ENCODE data around the gene FAM217A. TPM values are rescaled to one million over a fixed set of nuclear protein-coding genes. Genes with fewer than 3 reads are reported as not detected.
"Not testable (repeated sequence)": the region's sequence is repeated elsewhere in the genome, so short reads cannot be mapped to it uniquely, and the experiment has no call there.

The FAM217A gene
- total RNA-seq, 1 experiment from 2014 or later: not detected

DNA sequence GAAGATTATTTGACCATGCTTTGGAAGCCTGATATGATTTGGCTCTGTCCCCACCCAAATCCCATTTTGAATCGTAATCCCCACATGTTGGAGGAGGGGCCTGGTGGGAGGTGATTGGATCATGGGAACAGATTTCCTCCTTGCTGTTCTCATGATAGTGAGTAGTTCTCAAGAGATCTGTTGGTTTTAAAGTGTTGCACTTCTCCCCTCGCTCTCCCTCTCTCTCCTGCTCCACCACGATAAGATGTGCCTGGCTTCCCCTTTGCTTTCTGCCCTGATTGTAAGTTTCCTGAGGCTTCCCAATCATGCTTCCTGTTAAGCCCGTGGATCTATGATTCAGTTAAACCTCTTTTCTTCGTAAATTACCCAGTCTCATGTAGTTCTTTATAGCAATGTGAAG is 21.7 kb upstream of the FAM217A start:
- H3K36me3 ChIP-seq (ENCODE audit: control insufficient read depth, insufficient read depth, low read length): no peaks in the 10 kb centered on the region
- DNase-seq: no peak
- TF ChIP-seq, protein P1, sequence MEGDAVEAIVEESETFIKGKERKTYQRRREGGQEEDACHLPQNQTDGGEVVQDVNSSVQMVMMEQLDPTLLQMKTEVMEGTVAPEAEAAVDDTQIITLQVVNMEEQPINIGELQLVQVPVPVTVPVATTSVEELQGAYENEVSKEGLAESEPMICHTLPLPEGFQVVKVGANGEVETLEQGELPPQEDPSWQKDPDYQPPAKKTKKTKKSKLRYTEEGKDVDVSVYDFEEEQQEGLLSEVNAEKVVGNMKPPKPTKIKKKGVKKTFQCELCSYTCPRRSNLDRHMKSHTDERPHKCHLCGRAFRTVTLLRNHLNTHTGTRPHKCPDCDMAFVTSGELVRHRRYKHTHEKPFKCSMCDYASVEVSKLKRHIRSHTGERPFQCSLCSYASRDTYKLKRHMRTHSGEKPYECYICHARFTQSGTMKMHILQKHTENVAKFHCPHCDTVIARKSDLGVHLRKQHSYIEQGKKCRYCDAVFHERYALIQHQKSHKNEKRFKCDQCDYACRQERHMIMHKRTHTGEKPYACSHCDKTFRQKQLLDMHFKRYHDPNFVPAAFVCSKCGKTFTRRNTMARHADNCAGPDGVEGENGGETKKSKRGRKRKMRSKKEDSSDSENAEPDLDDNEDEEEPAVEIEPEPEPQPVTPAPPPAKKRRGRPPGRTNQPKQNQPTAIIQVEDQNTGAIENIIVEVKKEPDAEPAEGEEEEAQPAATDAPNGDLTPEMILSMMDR (IDR thresholded peaks at IDR 0.05; ENCODE audit: insufficient read depth in 1 of 2, low read depth in 1 of 2, low read length in 1 of 2, severe bottlenecking in 1 of 2, unreplicated experiment in 1 of 2): no peak
- no peaks in the 10 kb centered on the region for H3K9me3 Mint-ChIP-seq (ENCODE audit: unreplicated experiment)
- intact Hi-C loops (cut with micrococcal nuclease; ENCODE audit: unreplicated experiment): no loop called here
- no peaks in the 10 kb centered on the region for H3K4me1 ChIP-seq
- H3K4me3 ChIP-seq (ENCODE audit: low read depth, low read length): no peak overlapping the region
- BruUV-seq (replicated peaks): no TSS peak
- no peak overlapping the region for H3K27ac Mint-ChIP-seq (ENCODE audit: unreplicated experiment)
- peaks cover 5% of the 10 kb centered on the region for H3K4me1 Mint-ChIP-seq (ENCODE audit: low read depth, unreplicated experiment)
- H3K27me3 ChIP-seq (replicated peaks; ENCODE audit: control insufficient read depth, insufficient read depth, low read length): no peaks in the 10 kb centered on the region
- CTCF ChIA-PET: no interaction called here
- POLR2A ChIA-PET: no interaction called here
- H3K27me3 Mint-ChIP-seq (ENCODE audit: insufficient read depth, unreplicated experiment): no peaks in the 10 kb centered on the region
- no peaks in the 10 kb centered on the region for H3K9me3 ChIP-seq
- no peak overlapping the region for H3K4me3 Mint-ChIP-seq (ENCODE audit: unreplicated experiment)
- H3K36me3 Mint-ChIP-seq (ENCODE audit: insufficient read depth, unreplicated experiment): no peaks in the 10 kb centered on the region

DNA sequence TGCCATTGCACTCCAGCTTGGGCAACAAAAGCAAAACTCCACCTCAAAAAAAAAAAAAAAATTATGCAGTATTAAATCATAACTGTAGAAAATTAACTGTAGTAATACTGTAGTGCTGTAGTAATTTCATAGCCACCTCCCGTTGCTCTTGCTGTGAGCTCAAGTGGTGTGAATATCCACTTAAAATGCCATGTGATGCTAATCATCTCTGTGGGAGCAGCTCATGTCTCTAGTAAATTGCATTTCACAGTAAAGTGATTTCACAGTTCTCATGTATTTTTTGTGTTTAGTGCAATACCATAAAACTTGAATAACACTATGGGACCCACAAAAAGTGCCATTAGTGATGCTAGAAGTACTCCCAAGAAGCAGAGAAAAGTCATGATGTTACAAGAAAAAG is 14.4 kb upstream of the FAM217A start:
- intact Hi-C loops (cut with micrococcal nuclease; ENCODE audit: unreplicated experiment): no loop called here
- Histone ChIP-seq H3K4me1 (no peaks in the 10 kb centered on the region), H3K27me3 (replicated peaks; ENCODE audit: control insufficient read depth, insufficient read depth, low read length) (no peaks in the 10 kb centered on the region), H3K9me3 (no peaks in the 10 kb centered on the region), H3K36me3 (ENCODE audit: control insufficient read depth, insufficient read depth, low read length) (no peaks in the 10 kb centered on the region), H3K4me3 (ENCODE audit: low read depth, low read length) (no peak overlapping the region)
- Mint-ChIP-seq H3K9me3 (ENCODE audit: unreplicated experiment) (no peaks in the 10 kb centered on the region), H3K27me3 (ENCODE audit: insufficient read depth, unreplicated experiment) (no peaks in the 10 kb centered on the region), H3K27ac (ENCODE audit: unreplicated experiment) (no peak overlapping the region), H3K4me3 (ENCODE audit: unreplicated experiment) (no peak overlapping the region), H3K4me1 (ENCODE audit: low read depth, unreplicated experiment) (no peaks in the 10 kb centered on the region), H3K36me3 (ENCODE audit: insufficient read depth, unreplicated experiment) (no peaks in the 10 kb centered on the region)
- TF ChIP-seq, protein P1 (IDR thresholded peaks at IDR 0.05; ENCODE audit: insufficient read depth in 1 of 2, low read depth in 1 of 2, low read length in 1 of 2, severe bottlenecking in 1 of 2, unreplicated experiment in 1 of 2): no peak
- POLR2A ChIA-PET: no interaction called here
- CTCF ChIA-PET: no interaction called here
- BruUV-seq (replicated peaks): no TSS peak
- DNase-seq: no peak

DNA sequence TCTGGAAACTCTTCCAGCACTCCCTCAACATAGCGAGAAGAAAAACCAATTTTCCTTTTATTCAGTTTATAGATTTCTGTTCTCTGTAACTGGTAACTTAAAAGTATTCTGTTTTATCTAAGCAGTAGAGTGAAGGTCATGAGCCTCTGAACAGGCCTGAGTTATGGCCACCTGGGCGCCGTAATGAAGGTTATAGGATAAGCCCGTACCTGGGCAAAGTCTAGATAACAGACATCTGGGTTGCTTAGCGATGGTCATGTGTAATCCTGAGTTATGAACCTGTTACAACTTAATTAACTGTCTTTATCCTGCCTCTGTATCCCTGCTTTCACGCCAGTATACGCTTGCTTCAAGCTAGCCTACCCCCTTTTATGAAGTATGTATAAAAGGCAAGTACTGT is 13.0 kb upstream of the FAM217A start:
- H3K9me3 Mint-ChIP-seq (ENCODE audit: unreplicated experiment): no peaks in the 10 kb centered on the region
- ChIA-PET CTCF (no interaction called here), POLR2A (no interaction called here)
- intact Hi-C loops (cut with micrococcal nuclease; ENCODE audit: unreplicated experiment): no loop called here
- H3K27me3 Mint-ChIP-seq (ENCODE audit: insufficient read depth, unreplicated experiment): no peaks in the 10 kb centered on the region
- no peaks in the 10 kb centered on the region for H3K36me3 Mint-ChIP-seq (ENCODE audit: insufficient read depth, unreplicated experiment)
- no peak overlapping the region for H3K4me3 ChIP-seq (ENCODE audit: low read depth, low read length)
- H3K36me3 ChIP-seq (ENCODE audit: control insufficient read depth, insufficient read depth, low read length): no peaks in the 10 kb centered on the region
- TF ChIP-seq, protein P1 (IDR thresholded peaks at IDR 0.05; ENCODE audit: insufficient read depth in 1 of 2, low read depth in 1 of 2, low read length in 1 of 2, severe bottlenecking in 1 of 2, unreplicated experiment in 1 of 2): no peak
- H3K27me3 ChIP-seq (replicated peaks; ENCODE audit: control insufficient read depth, insufficient read depth, low read length): no peaks in the 10 kb centered on the region
- H3K27ac Mint-ChIP-seq (ENCODE audit: unreplicated experiment): no peak overlapping the region
- H3K4me1 ChIP-seq: no peaks in the 10 kb centered on the region
- no peaks in the 10 kb centered on the region for H3K4me1 Mint-ChIP-seq (ENCODE audit: low read depth, unreplicated experiment)
- no TSS peak for BruUV-seq (replicated peaks)
- no peak for DNase-seq
- no peaks in the 10 kb centered on the region for H3K9me3 ChIP-seq
- H3K4me3 Mint-ChIP-seq (ENCODE audit: unreplicated experiment): no peak overlapping the region

DNA sequence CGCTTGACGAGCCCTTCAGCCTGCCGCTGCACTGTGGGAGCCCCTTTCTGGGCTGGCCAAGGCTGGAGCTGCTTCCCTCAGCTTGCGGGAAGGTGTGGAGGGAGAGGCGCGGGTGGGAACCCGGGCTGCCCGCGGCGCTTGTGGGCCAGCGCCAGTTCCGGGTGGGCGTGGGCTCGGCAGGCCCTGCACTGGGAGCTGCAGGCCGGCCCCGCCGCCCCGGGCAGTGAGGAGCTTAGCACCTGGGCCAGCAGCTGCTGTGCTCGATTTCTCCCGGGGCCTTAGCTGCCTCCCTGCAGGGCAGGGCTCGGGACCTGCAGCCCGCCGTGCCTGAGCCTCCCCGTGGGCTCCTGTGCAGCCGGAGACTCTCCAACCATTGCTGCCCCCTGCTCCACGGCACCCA is 11.1 kb upstream of the FAM217A start:
- H3K4me3 ChIP-seq (ENCODE audit: low read depth, low read length); H3K27me3 Mint-ChIP-seq (ENCODE audit: insufficient read depth, unreplicated experiment); H3K27ac Mint-ChIP-seq (ENCODE audit: unreplicated experiment); H3K36me3 ChIP-seq (ENCODE audit: control insufficient read depth, insufficient read depth, low read length); H3K4me3 Mint-ChIP-seq (ENCODE audit: unreplicated experiment); POLR2A ChIA-PET; DNase-seq; H3K36me3 Mint-ChIP-seq (ENCODE audit: insufficient read depth, unreplicated experiment); H3K4me1 Mint-ChIP-seq (ENCODE audit: low read depth, unreplicated experiment); H3K4me1 ChIP-seq; CTCF ChIA-PET; H3K27me3 ChIP-seq (replicated peaks; ENCODE audit: control insufficient read depth, insufficient read depth, low read length); BruUV-seq (replicated peaks); H3K9me3 ChIP-seq; intact Hi-C loops (cut with micrococcal nuclease; ENCODE audit: unreplicated experiment); H3K9me3 Mint-ChIP-seq (ENCODE audit: unreplicated experiment): not testable (repeated sequence)
